ENCODE data around the gene PRRC1.

The PRRC1 gene

GRCh38 chr5:127599320-127599719, 81.9 kb downstream of the PRRC1 start:
- no peak for DNase-seq (ENCODE audit: low read depth)
- no peak overlapping the region for H3K4me3 ChIP-seq (ENCODE audit: low read depth, low read length)
- no peak for TF ChIP-seq CTCF (IDR thresholded peaks at IDR 0.05; ENCODE audit: control insufficient read depth, extremely low read depth, insufficient read depth)

GRCh38 chr5:127599847-127600246, 82.4 kb downstream of the PRRC1 start:
- no peak for TF ChIP-seq CTCF (IDR thresholded peaks at IDR 0.05; ENCODE audit: control insufficient read depth, extremely low read depth, insufficient read depth)
- no peak for DNase-seq (ENCODE audit: low read depth)
- H3K4me3 ChIP-seq (ENCODE audit: low read depth, low read length): no peak overlapping the region

- DNase-seq (ENCODE audit: low read depth): no peak
- TF ChIP-seq CTCF (IDR thresholded peaks at IDR 0.05; ENCODE audit: control insufficient read depth, extremely low read depth, insufficient read depth): no peak
- H3K4me3 ChIP-seq (ENCODE audit: low read depth, low read length): no peak overlapping the region
These were observed 83.7 kb downstream of the PRRC1 start for GRCh38 chr5:127601111-127601510.

- H3K4me3 ChIP-seq (ENCODE audit: low read depth, low read length): no peak overlapping the region
- TF ChIP-seq CTCF (IDR thresholded peaks at IDR 0.05; ENCODE audit: control insufficient read depth, extremely low read depth, insufficient read depth): no peak
- no peak for DNase-seq (ENCODE audit: low read depth)
These were observed 84.2 kb downstream of the PRRC1 start for GRCh38 chr5:127601601-127602000.

GRCh38 chr5:127602481-127602880, 85.0 kb downstream of the PRRC1 start:
- H3K4me3 ChIP-seq (ENCODE audit: low read depth, low read length): no peak overlapping the region
- TF ChIP-seq CTCF (IDR thresholded peaks at IDR 0.05; ENCODE audit: control insufficient read depth, extremely low read depth, insufficient read depth): no peak
- no peak for DNase-seq (ENCODE audit: low read depth)

- DNase-seq (ENCODE audit: low read depth): no peak
- TF ChIP-seq CTCF (IDR thresholded peaks at IDR 0.05; ENCODE audit: control insufficient read depth, extremely low read depth, insufficient read depth): no peak
- no peak overlapping the region for H3K4me3 ChIP-seq (ENCODE audit: low read depth, low read length)
These were observed 85.7 kb downstream of the PRRC1 start for GRCh38 chr5:127602896-127603844.

Data from LNCaP clone FGC (cell line).